RWPE2 (cell line): ENCODE measurements around the gene SERP1.
"Not testable (repeated sequence)": the region's sequence is repeated elsewhere in the genome, so short reads cannot be mapped to it uniquely, and the experiment has no call there.

Experiments
- ATAC-seq: fragments of 200-7000 bp; cut with Tn5 transposase; 3 replicates; pipeline ENCODE4 v1.9.1; 2021; ENCODE audit warnings: low read depth
- DNase-seq: peaks from one replicate; pipeline ENCODE4 v3.0.0-alpha.2; 2020; ENCODE audit warnings: low spot score
- H3K27ac ChIP-seq: fragments of 450-650 bp; 2 replicates; pipeline ENCODE4 v1.5.1; 2017; ENCODE audit warnings: mild to moderate bottlenecking; ENCODE audit not compliant: poor library complexity, severe bottlenecking
- H3K27me3 ChIP-seq: fragments of 250-450 bp; sonication (Bioruptor Pico); 2 replicates; pipeline ENCODE4 v1.5.1; 2021; ENCODE audit warnings: mild to moderate bottlenecking, moderate library complexity; ENCODE audit not compliant: insufficient read depth, poor library complexity, severe bottlenecking
- H3K36me3 ChIP-seq: fragments of 250-450 bp; sonication (Bioruptor Pico); 2 replicates; pipeline ENCODE4 v1.5.1; 2020; ENCODE audit warnings: low read depth, mild to moderate bottlenecking, moderate library complexity
- H3K4me1 ChIP-seq: fragments of 250-450 bp; sonication (Bioruptor Pico); 2 replicates; pipeline ENCODE4 v1.5.1; 2021; ENCODE audit warnings: mild to moderate bottlenecking, moderate library complexity; ENCODE audit not compliant: insufficient read depth, poor library complexity, severe bottlenecking
- H3K4me3 ChIP-seq: fragments of 250-450 bp; sonication (Bioruptor Pico); 2 replicates; pipeline ENCODE4 v1.5.1; 2021; ENCODE audit warnings: mild to moderate bottlenecking, moderate library complexity; ENCODE audit not compliant: severe bottlenecking
- H3K9me3 ChIP-seq: fragments of 250-450 bp; sonication (Bioruptor Pico); 2 replicates; pipeline ENCODE4 v1.5.1; 2021; ENCODE audit warnings: mild to moderate bottlenecking, moderate library complexity; ENCODE audit not compliant: severe bottlenecking
- CTCF ChIP-seq: fragments of 450-650 bp; IDR thresholded peaks from one replicate; pipeline ENCODE4 v1.5.1; 2017; ENCODE audit warnings: mild to moderate bottlenecking, moderate library complexity; ENCODE audit not compliant: poor library complexity, severe bottlenecking

SERP1 gene

GRCh38 chr3:150504483-150504882 is 41.8 kb downstream of the SERP1 start:
- no peak overlapping the region for H3K27ac ChIP-seq
- DNase-seq (no peak), ATAC-seq (no peak)
- H3K9me3 ChIP-seq, result no peaks in the 10 kb centered on the region
- H3K36me3 ChIP-seq, result no peaks in the 10 kb centered on the region
- TF ChIP-seq CTCF, result no peak
- H3K4me1 ChIP-seq, result peaks cover 4% of the 10 kb centered on the region
- H3K27me3 ChIP-seq, result no peaks in the 10 kb centered on the region
- no peak overlapping the region for H3K4me3 ChIP-seq

- Histone ChIP-seq H3K9me3 (no peaks in the 10 kb centered on the region), H3K4me1 (peaks cover 3% of the 10 kb centered on the region), H3K27ac (no peak overlapping the region), H3K36me3 (no peaks in the 10 kb centered on the region), H3K27me3 (no peaks in the 10 kb centered on the region), H3K4me3 (no peak overlapping the region)
- ATAC-seq (no peak), DNase-seq (no peak)
- no peak for TF ChIP-seq CTCF
These were observed 42.7 kb downstream of the SERP1 start for GRCh38 chr3:150503402-150504099.

GRCh38 chr3:150500960-150501359 is 45.3 kb downstream of the SERP1 start:
- H3K4me3 ChIP-seq, H3K4me1 ChIP-seq, H3K27me3 ChIP-seq, H3K36me3 ChIP-seq, ATAC-seq, H3K9me3 ChIP-seq, DNase-seq, H3K27ac ChIP-seq: not testable (repeated sequence)

GRCh38 chr3:150497956-150498355 is 48.3 kb downstream of the SERP1 start:
- peaks cover 14% of the 10 kb centered on the region for H3K4me1 ChIP-seq
- H3K27me3 ChIP-seq, result no peaks in the 10 kb centered on the region
- TF ChIP-seq CTCF, result no peak
- H3K27ac ChIP-seq, result no peak overlapping the region
- DNase-seq, result no peak
- H3K9me3 ChIP-seq, result no peaks in the 10 kb centered on the region
- no peak overlapping the region for H3K4me3 ChIP-seq
- peak; percentile 61; the same call in 2 of the 3 replicates for ATAC-seq
- H3K36me3 ChIP-seq, result no peaks in the 10 kb centered on the region

GRCh38 chr3:150495563-150496168 is 50.6 kb downstream of the SERP1 start:
- no peaks in the 10 kb centered on the region for H3K27me3 ChIP-seq
- H3K9me3 ChIP-seq, result no peaks in the 10 kb centered on the region
- ATAC-seq (peak; percentile 50; the same call in 2 of the 3 replicates), DNase-seq (no peak)
- TF ChIP-seq CTCF, result peak; percentile 88
- no peak overlapping the region for H3K4me3 ChIP-seq
- peaks cover 17% of the 10 kb centered on the region for H3K4me1 ChIP-seq
- H3K27ac ChIP-seq, result peak overlapping the region; percentile 33
- no peaks in the 10 kb centered on the region for H3K36me3 ChIP-seq
